Measurements from ENCODE around the gene IFITM5.

GRCh38 chr11:336659-337198 lies 37.4 kb upstream of the IFITM5 start:
- TF ChIP-seq, protein P1, sequence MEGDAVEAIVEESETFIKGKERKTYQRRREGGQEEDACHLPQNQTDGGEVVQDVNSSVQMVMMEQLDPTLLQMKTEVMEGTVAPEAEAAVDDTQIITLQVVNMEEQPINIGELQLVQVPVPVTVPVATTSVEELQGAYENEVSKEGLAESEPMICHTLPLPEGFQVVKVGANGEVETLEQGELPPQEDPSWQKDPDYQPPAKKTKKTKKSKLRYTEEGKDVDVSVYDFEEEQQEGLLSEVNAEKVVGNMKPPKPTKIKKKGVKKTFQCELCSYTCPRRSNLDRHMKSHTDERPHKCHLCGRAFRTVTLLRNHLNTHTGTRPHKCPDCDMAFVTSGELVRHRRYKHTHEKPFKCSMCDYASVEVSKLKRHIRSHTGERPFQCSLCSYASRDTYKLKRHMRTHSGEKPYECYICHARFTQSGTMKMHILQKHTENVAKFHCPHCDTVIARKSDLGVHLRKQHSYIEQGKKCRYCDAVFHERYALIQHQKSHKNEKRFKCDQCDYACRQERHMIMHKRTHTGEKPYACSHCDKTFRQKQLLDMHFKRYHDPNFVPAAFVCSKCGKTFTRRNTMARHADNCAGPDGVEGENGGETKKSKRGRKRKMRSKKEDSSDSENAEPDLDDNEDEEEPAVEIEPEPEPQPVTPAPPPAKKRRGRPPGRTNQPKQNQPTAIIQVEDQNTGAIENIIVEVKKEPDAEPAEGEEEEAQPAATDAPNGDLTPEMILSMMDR (IDR thresholded peaks at IDR 0.05 in 8 of 11, conservative IDR thresholded peaks at IDR 0.05 in 3 of 11), result no peak
- TF ChIP-seq POLR2AphosphoS5 (IDR thresholded peaks at IDR 0.05), result no peak
- TF ChIP-seq POLR2A (IDR thresholded peaks at IDR 0.05), result no peak

All from spleen (tissue), 7 donors.